K562 (cell line): ENCODE measurements around the gene SCLY. TPM values are rescaled to one million over a fixed set of nuclear protein-coding genes. Genes with fewer than 3 reads are reported as not detected.
A peak's percentile ranks its signal among the peaks of the same experiment; 100 is the strongest.

Experiments
- ATF3 ChIP-seq, 2 experiments: fragments of 450-650 bp in 1 of 2; sonication (generic) in 1 of 2; formaldehyde crosslinking in 1 of 2; IDR thresholded peaks in 1 of 2; conservative IDR thresholded peaks in 1 of 2; 2 replicates each; pipeline versions ENCODE4 v1.6.1 to v1.8.1; 2016 to 2023; ENCODE audit warnings: mild to moderate bottlenecking in 2 of 2, moderate library complexity in 2 of 2, inconsistent platforms in 1 of 2, missing genetic modification reagents in 1 of 2
- CBX8 ChIP-seq: fragments of 200-600 bp; sonication (generic); IDR thresholded peaks from 2 replicates; pipeline ENCODE4 v1.6.1; 2012; ENCODE audit warnings: borderline replicate concordance, mixed run types, low read depth, mild to moderate bottlenecking, moderate library complexity, mixed read lengths, low read length, control low read depth, inconsistent platforms; ENCODE audit not compliant: poor library complexity, severe bottlenecking; ENCODE audit errors: extremely low read depth
- DDX20 ChIP-seq: fragments of 450-650 bp; IDR thresholded peaks from 2 replicates; pipeline ENCODE4 v1.6.1; 2016; ENCODE audit warnings: missing genetic modification characterization, low read depth, mild to moderate bottlenecking, missing compliant biosample characterization, moderate library complexity
- E2F3 ChIP-seq: fragments of 250-450 bp; sonication (Bioruptor Pico); IDR thresholded peaks from 2 replicates; pipeline ENCODE4 v1.4.0; 2020; ENCODE audit warnings: mild to moderate bottlenecking
- NKRF ChIP-seq: fragments of 450-650 bp; IDR thresholded peaks from 2 replicates; pipeline ENCODE4 v1.6.1; 2016; ENCODE audit warnings: borderline replicate concordance
- PATZ1 ChIP-seq: fragments of 250-450 bp; sonication (Bioruptor Pico); IDR thresholded peaks from 2 replicates; pipeline ENCODE4 v1.5.0; 2020; ENCODE audit warnings: mild to moderate bottlenecking, borderline replicate concordance
- PHB2 ChIP-seq: fragments of 450-650 bp; IDR thresholded peaks from 2 replicates; pipeline ENCODE4 v1.6.1; 2017; ENCODE audit warnings: low read depth
- RFX7 ChIP-seq: fragments of 250-450 bp; sonication (Bioruptor Pico); IDR thresholded peaks from 2 replicates; pipeline ENCODE4 v1.5.1; 2021; ENCODE audit warnings: mild to moderate bottlenecking
- SIX5 ChIP-seq, 2 experiments: IDR thresholded peaks; 2 replicates each; pipeline ENCODE4 v1.6.1; 2011; ENCODE audit warnings: low read length in 2 of 2, borderline replicate concordance in 1 of 2, low read depth in 1 of 2, mild to moderate bottlenecking in 1 of 2, moderate library complexity in 1 of 2; ENCODE audit not compliant: insufficient read depth in 1 of 2
- SP1 ChIP-seq: sonication (generic); formaldehyde crosslinking; IDR thresholded peaks from 2 replicates; pipeline ENCODE4 v1.8.1; 2022; ENCODE audit warnings: mild to moderate bottlenecking, missing genetic modification reagents
- TEAD4 ChIP-seq, 2 experiments: sonication (generic) in 1 of 2; formaldehyde crosslinking in 1 of 2; IDR thresholded peaks; 2 replicates each; pipeline versions ENCODE4 v1.6.1 to v1.8.0; 2012 to 2022; ENCODE audit warnings: borderline replicate concordance in 1 of 2, inconsistent platforms in 1 of 2, low read length in 1 of 2, mild to moderate bottlenecking in 1 of 2, missing genetic modification reagents in 1 of 2
- USF1 ChIP-seq: sonication (generic); formaldehyde crosslinking; IDR thresholded peaks from 2 replicates; pipeline ENCODE4 v1.9.0; 2022; ENCODE audit warnings: mild to moderate bottlenecking, missing genetic modification reagents
- ZNF584 ChIP-seq: fragments of 200-800 bp; sonication (Bioruptor generic); IDR thresholded peaks from 2 replicates; pipeline ENCODE4 v1.6.1; 2016; ENCODE audit warnings: low read depth, mild to moderate bottlenecking, missing genetic modification characterization, missing compliant biosample characterization
- ZNF592 ChIP-seq: fragments of 450-650 bp; IDR thresholded peaks from 2 replicates; pipeline ENCODE4 v1.6.1; 2017; ENCODE audit warnings: antibody characterized with exemption, mild to moderate bottlenecking
- polyA plus RNA-seq, 8 experiments: library from polyadenylated mRNA; depleted of rRNA in 4 of 8; stranded (reverse) in 5 of 8; unstranded in 3 of 8; fragments of >200 nt; fragmentation: Nextera tagmentation in 2 of 8; fragmentation: Illumina TruSeq in 1 of 8; extraction: Ambion mirVana in 2 of 8; extraction: Trizol in 1 of 8; gene quantifications; 2 replicates each; pipeline versions ENCODE4 v1.2.1 to v1.2.3, GENCODE V29; 2011 to 2014; ENCODE audit warnings: inconsistent platforms in 1 of 8, missing spikeins in 1 of 8
- total RNA-seq, 7 experiments: library from RNA; depleted of rRNA in 6 of 7; stranded (reverse); fragments of >200 nt in 6 of 7; fragmentation: Illumina TruSeq in 2 of 7; extraction: Trizol in 2 of 7; gene quantifications; 2 replicates each; pipeline versions ENCODE4 v1.2.1 to v1.2.3, GENCODE V29; 2011 to 2021; ENCODE audit warnings: low replicate concordance in 1 of 7

SCLY gene
- total and polyA plus RNA-seq, 9 of the 15 experiments (the other 6 are each of a cell fraction or from before 2014, with no cell fraction given), result 2.6 to 32.2 (median 21.1) TPM

GRCh38 chr2:238061315-238062202 lies 758 bp downstream of the SCLY start (continued):
- TF ChIP-seq DDX20 (tag), result no peak
- no peak for TF ChIP-seq TEAD4 (IDR thresholded peaks at IDR 0.05; ENCODE audit: low read length)
- TF ChIP-seq TEAD4 (CRISPR knock-in tag; IDR thresholded peaks at IDR 0.05; ENCODE audit: borderline replicate concordance), result no peak
- no peak for TF ChIP-seq PATZ1 (CRISPR knock-in tag)
- 0 out of 2 replicates have a peak, but pooled peaks have one; percentile 22 for TF ChIP-seq NKRF
- no peak for TF ChIP-seq PHB2
- TF ChIP-seq USF1 (CRISPR knock-in tag), result peak; percentile 25; the same call in 1 of the 2 replicates
- TF ChIP-seq RFX7 (CRISPR knock-in tag), result no peak
- no peak for TF ChIP-seq SP1
- no peak for TF ChIP-seq E2F3
- TF ChIP-seq CBX8, result no peak
- TF ChIP-seq ATF3 (IDR thresholded peaks at IDR 0.05), result no peak
- TF ChIP-seq ATF3 (CRISPR knock-in tag; conservative IDR thresholded peaks at IDR 0.05), result no peak
- no peak for TF ChIP-seq ZNF584 (CRISPR knock-in tag)
- TF ChIP-seq ZNF592, result peak; percentile 75
- TF ChIP-seq SIX5 (IDR thresholded peaks at IDR 0.05; ENCODE audit: borderline replicate concordance in 1 of 2, insufficient read depth in 1 of 2, low read depth in 1 of 2, low read length in 2 of 2), result no peak
